OCI-LY7 (cell line): ENCODE data around the gene LYPD8. TPM values are rescaled to one million over a fixed set of nuclear protein-coding genes. Genes with fewer than 3 reads are reported as not detected.

Experiments
- BruUV-seq: library from RNA; stranded (reverse); fragments of 400-500 nt; replicated peaks from 2 replicates; lab custom pipeline; 2021; lab: Mats Ljungman, UMichigan
- CTCF ChIA-PET: fragments of 300-600 bp; sonication (Branson Sonifier 250); formaldehyde crosslinking; loops from one replicate; lab custom pipeline; 2022; ENCODE audit warnings: antibody characterized with exemption; ENCODE audit not compliant: unreplicated experiment; lab: Charles Lee
- POLR2A ChIA-PET: fragments of 300-600 bp; sonication (Branson Sonifier 250); formaldehyde crosslinking; loops from one replicate; lab custom pipeline; 2022; ENCODE audit warnings: antibody characterized with exemption; lab: Charles Lee
- DNase-seq: peaks from one replicate; pipeline ENCODE4 v3.0.0-alpha.2; 2015; ENCODE audit warnings: low spot score
- H2AFZ ChIP-seq: fragments of 200-600 bp; sonication (generic), shearing (Covaris generic); 2 replicates; pipeline ENCODE4 v1.6.1; 2014; ENCODE audit warnings: mild to moderate bottlenecking, antibody characterized with exemption, low read length, moderate library complexity
- H3K27ac ChIP-seq: fragments of 200-600 bp; sonication (generic); 2 replicates; pipeline ENCODE4 v1.5.1; 2014; ENCODE audit warnings: mixed run types, low read depth, mild to moderate bottlenecking, moderate library complexity, low read length, inconsistent platforms; ENCODE audit not compliant: poor library complexity, severe bottlenecking
- H3K36me3 ChIP-seq: fragments of 200-600 bp; sonication (generic); 2 replicates; pipeline ENCODE4 v1.6.1; 2014; ENCODE audit warnings: mild to moderate bottlenecking, antibody characterized with exemption, low read length, moderate library complexity, mixed read lengths; ENCODE audit not compliant: insufficient read depth
- H3K4me1 ChIP-seq: fragments of 200-600 bp; sonication (generic); 2 replicates; pipeline ENCODE4 v1.5.1; 2014; ENCODE audit warnings: mild to moderate bottlenecking, low read length; ENCODE audit not compliant: insufficient read depth, poor library complexity, severe bottlenecking
- H3K4me2 ChIP-seq: fragments of 200-600 bp; sonication (generic); 2 replicates; pipeline ENCODE4 v1.6.1; 2014; ENCODE audit warnings: mild to moderate bottlenecking, low read length
- H3K4me3 ChIP-seq: fragments of 200-600 bp; sonication (generic); 2 replicates; pipeline ENCODE4 v1.5.1; 2014; ENCODE audit warnings: mild to moderate bottlenecking, low read depth, low read length; ENCODE audit not compliant: poor library complexity, severe bottlenecking
- H3K79me2 ChIP-seq: fragments of 200-600 bp; sonication (generic); 2 replicates; pipeline ENCODE4 v1.6.1; 2016; ENCODE audit warnings: low read depth, mild to moderate bottlenecking, low read length, moderate library complexity, mixed read lengths; ENCODE audit not compliant: insufficient read depth
- H3K9me2 ChIP-seq: fragments of 200-600 bp; sonication (generic); 2 replicates; pipeline ENCODE4 v1.6.1; 2016; ENCODE audit warnings: mild to moderate bottlenecking, low read length, mixed read lengths; ENCODE audit not compliant: insufficient read depth
- H3K9me3 ChIP-seq: fragments of 200-600 bp; sonication (generic); 2 replicates; pipeline ENCODE4 v1.6.1; 2014; ENCODE audit warnings: mild to moderate bottlenecking, mixed run types, low read length, mixed read lengths
- H4K20me1 ChIP-seq: fragments of 200-600 bp; sonication (generic); 2 replicates; pipeline ENCODE4 v1.6.1; 2014; ENCODE audit warnings: mild to moderate bottlenecking, antibody characterized with exemption, low read length, moderate library complexity, mixed read lengths; ENCODE audit not compliant: insufficient read depth
- CTCF ChIP-seq: fragments of 200-600 bp; sonication (generic); conservative IDR thresholded peaks from 2 replicates; pipeline ENCODE4 v1.5.1; 2014; ENCODE audit warnings: mild to moderate bottlenecking, antibody characterized with exemption, low read length, moderate library complexity, mixed read lengths
- EZH2phosphoT487 ChIP-seq: fragments of 200-600 bp; sonication (generic); IDR thresholded peaks from 2 replicates; pipeline ENCODE4 v1.6.1; 2018; ENCODE audit warnings: low read depth, borderline replicate concordance, mild to moderate bottlenecking, mixed run types, antibody characterized with exemption, low read length, moderate library complexity, mixed read lengths
- intact Hi-C: fragments of 100-400 bp; cut with micrococcal nuclease; formaldehyde crosslinking; loops from one replicate; pipeline ENCODE4 v1.10.0; 2022; ENCODE audit not compliant: unreplicated experiment
- total RNA-seq, 2 experiments: library from RNA; depleted of rRNA in 1 of 2; stranded (reverse); fragments of >200 nt in 1 of 2; shearing (Covaris generic) in 1 of 2; gene quantifications; 2 replicates each; pipeline ENCODE4 v1.2.3, GENCODE V29; 2014 to 2022

The LYPD8 gene
- total RNA-seq, 2 experiments from 2014 or later: not detected

GRCh38 chr1:248710305-248710900 lies 45.2 kb downstream of the LYPD8 start:
- TF ChIP-seq CTCF (no peak), EZH2phosphoT487 (no peak)
- no peak overlapping the region for H3K4me2 ChIP-seq
- H4K20me1 ChIP-seq: no peaks in the 10 kb centered on the region
- peaks cover 17% of the 10 kb centered on the region; the same call in 1 of the 2 replicates for H3K9me3 ChIP-seq
- no peak for DNase-seq
- H3K27ac ChIP-seq: no peak overlapping the region
- no peaks in the 10 kb centered on the region for H3K9me2 ChIP-seq
- ChIA-PET POLR2A (no interaction called here), CTCF (no interaction called here)
- no peaks in the 10 kb centered on the region for H3K79me2 ChIP-seq
- H3K4me1 ChIP-seq: no peaks in the 10 kb centered on the region
- no peaks in the 10 kb centered on the region for H3K36me3 ChIP-seq
- BruUV-seq: no TSS peak
- H2AFZ ChIP-seq: no peak overlapping the region
- intact Hi-C loops: no loop called here
- no peak overlapping the region for H3K4me3 ChIP-seq

GRCh38 chr1:248704606-248705005 lies 51.0 kb downstream of the LYPD8 start:
- no peak overlapping the region for H3K27ac ChIP-seq
- TF ChIP-seq CTCF (no peak), EZH2phosphoT487 (no peak)
- H3K9me3 ChIP-seq: no peaks in the 10 kb centered on the region
- H2AFZ ChIP-seq: no peak overlapping the region
- ChIA-PET POLR2A (no interaction called here), CTCF (no interaction called here)
- H4K20me1 ChIP-seq: no peaks in the 10 kb centered on the region
- no peak overlapping the region for H3K4me2 ChIP-seq
- no peaks in the 10 kb centered on the region for H3K9me2 ChIP-seq
- H3K36me3 ChIP-seq: no peaks in the 10 kb centered on the region
- no TSS peak for BruUV-seq
- no peak for DNase-seq
- no peaks in the 10 kb centered on the region for H3K79me2 ChIP-seq
- no peak overlapping the region for H3K4me3 ChIP-seq
- intact Hi-C loops: no loop called here
- no peaks in the 10 kb centered on the region for H3K4me1 ChIP-seq

DNA sequence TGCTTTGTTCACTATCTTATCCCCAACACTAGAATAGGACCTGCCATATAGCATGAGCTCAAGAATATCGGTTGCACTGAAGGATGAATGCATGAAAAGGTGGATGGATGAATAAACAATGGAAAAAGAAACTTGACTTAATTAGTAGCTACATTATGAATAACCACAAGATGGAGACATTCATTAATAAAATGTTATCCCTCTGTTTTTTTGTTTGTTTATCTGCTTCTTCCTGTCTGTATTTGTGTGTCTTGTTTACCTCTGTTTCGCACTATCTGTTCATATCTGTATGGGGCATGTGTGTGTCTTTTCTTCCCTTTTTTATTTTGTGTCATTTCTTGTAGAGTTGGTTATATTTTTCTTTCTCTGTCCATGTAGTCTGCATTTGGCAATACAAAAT lies 51.9 kb downstream of the LYPD8 start:
- H2AFZ ChIP-seq: no peak overlapping the region
- intact Hi-C loops: loop anchor here (2.0 kb wide), 1 partner anchor 103 kb away; no protein-coding TSS in a partner anchor
- no peaks in the 10 kb centered on the region for H3K36me3 ChIP-seq
- BruUV-seq: no TSS peak
- POLR2A ChIA-PET: interaction anchor here (1.2 kb wide), 1 partner anchor 33 kb away, joined by 5 read pairs; no protein-coding TSS in a partner anchor
- DNase-seq: no peak
- H3K4me1 ChIP-seq: no peaks in the 10 kb centered on the region
- H3K9me2 ChIP-seq: no peaks in the 10 kb centered on the region
- H3K27ac ChIP-seq: no peak overlapping the region
- no peaks in the 10 kb centered on the region for H3K9me3 ChIP-seq
- TF ChIP-seq EZH2phosphoT487: no peak
- peak; percentile 58 for TF ChIP-seq CTCF
- CTCF ChIA-PET: interaction anchor here (1.1 kb wide), 1 partner anchor 84 kb away, joined by 3 read pairs; no protein-coding TSS in a partner anchor
- no peak overlapping the region for H3K4me2 ChIP-seq
- no peaks in the 10 kb centered on the region for H3K79me2 ChIP-seq
- no peaks in the 10 kb centered on the region for H4K20me1 ChIP-seq
- no peak overlapping the region for H3K4me3 ChIP-seq
